HEK293 (cell line): ENCODE results near the gene SPINK2.

Experiments
- CTCF ChIA-PET: fragments of 350-600 bp; formaldehyde crosslinking; extraction: SDS; loops from one replicate; lab custom pipeline; 2021; ENCODE audit warnings: antibody characterized with exemption; lab: Yijun Ruan, JAX
- POLR2A ChIA-PET: fragments of 300-600 bp; formaldehyde crosslinking; extraction: SDS; loops from one replicate; lab custom pipeline; 2020; ENCODE audit warnings: antibody characterized with exemption, inconsistent platforms; lab: Yijun Ruan, JAX
- H3K27ac ChIP-seq: fragments of 200-500 bp; sonication (Bioruptor generic); 2 replicates; pipeline ENCODE4 v1.5.1; 2014; ENCODE audit warnings: low read depth, low read length, control low read depth, inconsistent platforms; ENCODE audit errors: extremely low read depth
- H3K36me3 ChIP-seq, 2 experiments: fragments of 200-500 bp in 1 of 2; sonication (Bioruptor generic) in 1 of 2; 1 replicate in 1 of 2; 2 replicates in 1 of 2; pipeline ENCODE4 v1.5.1; 2014 to 2017; ENCODE audit warnings: inconsistent platforms in 2 of 2, low read length in 2 of 2; ENCODE audit not compliant: control insufficient read depth in 2 of 2, insufficient read depth in 1 of 2
- H3K4me1 ChIP-seq: fragments of 200-500 bp; sonication (Bioruptor generic); 2 replicates; pipeline ENCODE4 v1.5.1; 2014; ENCODE audit warnings: mild to moderate bottlenecking, low read length, inconsistent platforms; ENCODE audit not compliant: control insufficient read depth, insufficient read depth
- H3K4me3 ChIP-seq: 2 replicates; pipeline ENCODE4 v1.5.1; 2011; ENCODE audit warnings: low read depth, mild to moderate bottlenecking, control low read depth, low read length, moderate library complexity
- H3K9me3 ChIP-seq: fragments of 200-500 bp; sonication (Bioruptor generic); 2 replicates; pipeline ENCODE4 v1.5.1; 2014; ENCODE audit warnings: low read depth, low read length, inconsistent platforms; ENCODE audit not compliant: control insufficient read depth, insufficient read depth
- FEZF1 ChIP-seq: fragments of 450-650 bp; formaldehyde crosslinking; IDR thresholded peaks from 2 replicates; pipeline ENCODE4 v1.5.1; 2016; ENCODE audit warnings: missing biosample characterization, missing genetic modification characterization
- INSM2 ChIP-seq: fragments of 450-650 bp; formaldehyde crosslinking; IDR thresholded peaks from 2 replicates; pipeline ENCODE4 v1.5.1; 2016; ENCODE audit warnings: missing biosample characterization, missing genetic modification characterization
- PRDM2 ChIP-seq: fragments of 450-650 bp; formaldehyde crosslinking; IDR thresholded peaks from 2 replicates; pipeline ENCODE4 v1.5.1; 2016; ENCODE audit warnings: missing biosample characterization, missing genetic modification characterization, borderline replicate concordance
- SP2 ChIP-seq: fragments of 450-650 bp; formaldehyde crosslinking; IDR thresholded peaks from 2 replicates; pipeline ENCODE4 v1.5.1; 2016; ENCODE audit warnings: missing biosample characterization, missing genetic modification characterization
- SP3 ChIP-seq: fragments of 450-650 bp; formaldehyde crosslinking; IDR thresholded peaks from 2 replicates; pipeline ENCODE4 v1.5.1; 2016; ENCODE audit warnings: missing biosample characterization, missing genetic modification characterization
- TSHZ1 ChIP-seq: fragments of 450-650 bp; formaldehyde crosslinking; IDR thresholded peaks from 2 replicates; pipeline ENCODE4 v1.5.1; 2016; ENCODE audit warnings: missing biosample characterization, missing genetic modification characterization, borderline replicate concordance
- ZBTB11 ChIP-seq: fragments of 450-650 bp; formaldehyde crosslinking; conservative IDR thresholded peaks from 2 replicates; pipeline ENCODE4 v1.5.1; 2016; ENCODE audit warnings: low read depth, missing biosample characterization, missing genetic modification characterization
- ZNF112 ChIP-seq: fragments of 450-650 bp; formaldehyde crosslinking; IDR thresholded peaks from 2 replicates; pipeline ENCODE4 v1.5.0; 2017; ENCODE audit warnings: missing biosample characterization, missing genetic modification characterization
- ZNF223 ChIP-seq: fragments of 450-650 bp; formaldehyde crosslinking; IDR thresholded peaks from 2 replicates; pipeline ENCODE4 v1.5.1; 2016; ENCODE audit warnings: missing biosample characterization, missing genetic modification characterization
- ZNF324 ChIP-seq: fragments of 450-650 bp; formaldehyde crosslinking; IDR thresholded peaks from 2 replicates; pipeline ENCODE4 v1.5.1; 2016; ENCODE audit warnings: missing biosample characterization, missing genetic modification characterization
- ZNF335 ChIP-seq: fragments of 450-650 bp; formaldehyde crosslinking; conservative IDR thresholded peaks from 2 replicates; pipeline ENCODE4 v1.5.1; 2016; ENCODE audit warnings: missing biosample characterization, missing genetic modification characterization
- ZNF404 ChIP-seq: fragments of 450-650 bp; formaldehyde crosslinking; IDR thresholded peaks from 2 replicates; pipeline ENCODE4 v1.5.1; 2017; ENCODE audit warnings: missing biosample characterization, missing genetic modification characterization
- ZNF416 ChIP-seq: fragments of 450-650 bp; formaldehyde crosslinking; IDR thresholded peaks from 2 replicates; pipeline ENCODE4 v1.5.1; 2016; ENCODE audit warnings: missing biosample characterization, missing genetic modification characterization
- ZNF433 ChIP-seq: fragments of 450-650 bp; formaldehyde crosslinking; IDR thresholded peaks from 2 replicates; pipeline ENCODE4 v1.5.1; 2016; ENCODE audit warnings: missing biosample characterization, missing genetic modification characterization, low read depth
- ZNF501 ChIP-seq: fragments of 450-650 bp; formaldehyde crosslinking; IDR thresholded peaks from 2 replicates; pipeline ENCODE4 v1.5.1; 2016; ENCODE audit warnings: missing biosample characterization, missing genetic modification characterization
- ZNF544 ChIP-seq: fragments of 450-650 bp; formaldehyde crosslinking; IDR thresholded peaks from 2 replicates; pipeline ENCODE4 v1.5.0; 2017; ENCODE audit warnings: missing biosample characterization, missing genetic modification characterization
- ZNF596 ChIP-seq: fragments of 450-650 bp; IDR thresholded peaks from 2 replicates; pipeline ENCODE4 v1.5.0; 2018; ENCODE audit warnings: missing biosample characterization, mild to moderate bottlenecking, missing genetic modification characterization, moderate library complexity
- ZNF600 ChIP-seq: fragments of 450-650 bp; formaldehyde crosslinking; IDR thresholded peaks from 2 replicates; pipeline ENCODE4 v1.5.1; 2016; ENCODE audit warnings: missing biosample characterization, missing genetic modification characterization
- ZNF660 ChIP-seq: fragments of 450-650 bp; IDR thresholded peaks from 2 replicates; pipeline ENCODE4 v1.5.1; 2018; ENCODE audit warnings: missing biosample characterization, mild to moderate bottlenecking, missing genetic modification characterization
- ZNF701 ChIP-seq: fragments of 450-650 bp; formaldehyde crosslinking; IDR thresholded peaks from 2 replicates; pipeline ENCODE4 v1.5.1; 2016; ENCODE audit warnings: missing biosample characterization, missing genetic modification characterization
- ZNF830 ChIP-seq: fragments of 450-650 bp; IDR thresholded peaks from 2 replicates; pipeline ENCODE4 v1.5.0; 2018; ENCODE audit warnings: missing biosample characterization, missing genetic modification characterization, low read depth, mild to moderate bottlenecking, moderate library complexity

SPINK2 gene

DNA sequence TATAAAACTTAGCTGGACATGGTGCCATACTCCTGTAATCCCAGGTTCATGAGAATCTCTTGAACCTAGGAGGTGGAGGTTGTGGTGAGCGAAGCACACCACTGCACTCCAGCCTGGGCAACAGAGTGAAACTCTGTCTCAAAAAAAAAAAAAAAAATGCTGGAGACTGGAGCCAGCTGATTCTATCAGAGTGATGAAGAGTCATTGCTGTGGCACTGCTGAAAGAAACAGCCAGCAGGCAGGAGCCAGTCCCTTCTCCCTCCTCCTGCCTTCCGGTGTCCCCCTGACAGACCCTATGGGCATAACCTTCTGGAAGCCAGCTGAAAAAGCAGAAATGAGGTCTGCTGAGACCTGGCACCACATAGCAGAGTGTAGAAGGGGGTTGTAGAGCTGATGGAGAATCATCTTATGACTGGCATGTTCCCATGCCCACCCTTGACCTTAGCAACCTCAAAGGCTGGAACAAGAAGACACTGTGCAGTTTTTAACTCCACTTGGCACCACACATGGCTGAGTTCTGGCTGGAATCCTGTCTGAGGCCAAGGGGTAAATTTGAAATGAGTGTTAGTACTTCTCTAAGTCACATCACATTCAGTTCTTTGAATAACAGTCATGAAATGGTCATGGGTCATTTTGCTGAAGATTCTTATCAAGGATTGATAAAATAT, 2.6 kb upstream of the SPINK2 start:
- no peaks in the 10 kb centered on the region for H3K4me1 ChIP-seq
- CTCF ChIA-PET: interaction anchor here (1.4 kb wide), 1 partner anchor 13 kb away, joined by 3 read pairs; no protein-coding TSS in a partner anchor
- TF ChIP-seq FEZF1 (tag by site-specific recombination) (no peak), ZNF660 (tag by site-specific recombination) (no peak), ZNF701 (tag by site-specific recombination) (no peak), ZNF433 (tag by site-specific recombination) (no peak), SP3 (tag by site-specific recombination) (no peak), ZNF112 (no peak), ZNF544 (tag by site-specific recombination) (no peak), ZBTB11 (tag by site-specific recombination) (no peak), SP2 (no peak), TSHZ1 (no peak), ZNF223 (tag by site-specific recombination) (no peak), ZNF324 (tag by site-specific recombination) (no peak), ZNF600 (tag by site-specific recombination) (no peak), ZNF416 (tag by site-specific recombination) (no peak)
- H3K36me3 ChIP-seq: no peaks in the 10 kb centered on the region
- POLR2A ChIA-PET: no interaction called here
- no peak overlapping the region for H3K27ac ChIP-seq
- H3K9me3 ChIP-seq: no peaks in the 10 kb centered on the region
- no peak overlapping the region for H3K4me3 ChIP-seq

DNA sequence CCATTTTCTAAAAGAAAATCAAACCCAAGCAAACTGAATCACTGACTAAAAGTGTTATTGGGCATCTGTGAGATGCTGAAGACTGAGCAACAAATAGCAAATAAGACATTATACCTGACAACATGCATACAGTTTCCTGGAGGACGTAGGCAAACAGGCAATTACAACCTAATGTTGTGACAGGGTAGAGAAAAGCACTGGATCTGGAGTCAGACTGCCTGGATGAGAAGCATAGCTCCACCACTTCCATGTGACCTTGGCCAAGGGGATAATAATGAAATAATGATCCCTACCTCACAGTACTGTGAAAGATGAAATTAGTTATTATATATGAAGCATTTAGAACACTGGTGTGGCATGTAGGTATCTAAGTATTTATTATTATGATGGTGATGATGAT, 2.7 kb downstream of the SPINK2 start:
- CTCF ChIA-PET: no interaction called here
- TF ChIP-seq ZNF404 (tag by site-specific recombination) (no peak), ZNF335 (no peak), ZNF501 (tag by site-specific recombination) (no peak), INSM2 (tag by site-specific recombination) (no peak), ZNF596 (tag by site-specific recombination) (no peak), PRDM2 (tag by site-specific recombination) (no peak), ZNF830 (tag by site-specific recombination) (no peak)

More for the DNA sequence above, 2.7 kb downstream of the SPINK2 start:
- Histone ChIP-seq H3K36me3 (no peaks in the 10 kb centered on the region), H3K4me3 (no peak overlapping the region), H3K27ac (no peak overlapping the region), H3K9me3 (no peaks in the 10 kb centered on the region), H3K4me1 (no peaks in the 10 kb centered on the region)
- POLR2A ChIA-PET: no interaction called here
